Liver (tissue), 9 donors: ENCODE results near the gene ACSL6. TPM values are rescaled to one million over a fixed set of nuclear protein-coding genes. Genes with fewer than 3 reads are reported as not detected.
A peak's percentile ranks its signal among the peaks of the same experiment; 100 is the strongest.

Source experiments
- DNase-seq: peaks from one replicate; pipeline ENCODE4 v3.0.0-alpha.2; 2017; ENCODE audit warnings: low spot score
- H3K27ac ChIP-seq, 2 donors: one replicate each; pipeline ENCODE4 v1.7.0; 2013; ENCODE audit warnings: inconsistent platforms in 2 of 2, low read length in 2 of 2, control low read depth in 1 of 2, low read depth in 1 of 2, mild to moderate bottlenecking in 1 of 2
- H3K27me3 ChIP-seq, 4 donors: one replicate each; pipeline versions ENCODE4 v1.6.1 to v1.7.0; 2013; ENCODE audit warnings: low read length in 3 of 4, inconsistent platforms in 1 of 4, mild to moderate bottlenecking in 1 of 4, moderate library complexity in 1 of 4; ENCODE audit not compliant: control insufficient read depth in 4 of 4, insufficient read depth in 4 of 4
- H3K36me3 ChIP-seq, 4 donors: one replicate each; pipeline versions ENCODE4 v1.6.1 to v1.7.0; 2013; ENCODE audit warnings: low read length in 3 of 4, mild to moderate bottlenecking in 3 of 4, low read depth in 1 of 4, moderate library complexity in 1 of 4; ENCODE audit not compliant: control insufficient read depth in 4 of 4, insufficient read depth in 3 of 4
- H3K4me1 ChIP-seq, 4 donors: one replicate each; pipeline versions ENCODE4 v1.6.1 to v1.7.0; 2013; ENCODE audit warnings: low read length in 3 of 4, mild to moderate bottlenecking in 3 of 4, moderate library complexity in 1 of 4; ENCODE audit not compliant: control insufficient read depth in 4 of 4, insufficient read depth in 4 of 4
- H3K4me3 ChIP-seq, 3 donors: one replicate each; pipeline versions ENCODE4 v1.6.1 to v1.7.0; 2013; ENCODE audit warnings: low read length in 3 of 3, control low read depth in 1 of 3, low read depth in 1 of 3, mild to moderate bottlenecking in 1 of 3
- H3K9ac ChIP-seq, 2 donors: one replicate each; pipeline ENCODE4 v1.7.0; 2013; ENCODE audit warnings: low read length in 2 of 2, mild to moderate bottlenecking in 2 of 2, moderate library complexity in 2 of 2, control low read depth in 1 of 2, low read depth in 1 of 2
- H3K9me3 ChIP-seq, 4 donors: one replicate each; pipeline versions ENCODE4 v1.6.1 to v1.7.0; 2013; ENCODE audit warnings: low read length in 3 of 4; ENCODE audit not compliant: control insufficient read depth in 4 of 4
- ATF3 ChIP-seq: IDR thresholded peaks from 2 replicates; pipeline ENCODE4 v1.6.1; 2016; ENCODE audit warnings: antibody characterized with exemption
- EGR1 ChIP-seq, 2 donors: IDR thresholded peaks; 2 replicates each; pipeline ENCODE4 v1.6.1; 2016 to 2018; ENCODE audit warnings: antibody characterized with exemption in 2 of 2, low read depth in 2 of 2
- FOXA1 ChIP-seq: IDR thresholded peaks from 2 replicates; pipeline ENCODE4 v1.6.1; 2016; ENCODE audit warnings: antibody characterized with exemption
- FOXA2 ChIP-seq: IDR thresholded peaks from 2 replicates; pipeline ENCODE4 v1.6.1; 2016; ENCODE audit warnings: antibody characterized with exemption
- GABPA ChIP-seq, 2 donors: IDR thresholded peaks in 1 of 2; conservative IDR thresholded peaks in 1 of 2; 2 replicates each; pipeline ENCODE4 v1.6.1; 2016; ENCODE audit warnings: antibody characterized with exemption in 2 of 2, mild to moderate bottlenecking in 1 of 2, moderate library complexity in 1 of 2
- HNF4A ChIP-seq, 2 donors: conservative IDR thresholded peaks; 2 replicates each; pipeline ENCODE4 v1.6.1; 2016; ENCODE audit warnings: antibody characterized with exemption in 2 of 2, mild to moderate bottlenecking in 2 of 2
- HNF4G ChIP-seq: IDR thresholded peaks from 2 replicates; pipeline ENCODE4 v1.6.1; 2016; ENCODE audit warnings: antibody characterized with exemption
- JUND ChIP-seq, 2 donors: IDR thresholded peaks; 2 replicates each; pipeline ENCODE4 v1.6.1; 2016; ENCODE audit warnings: antibody characterized with exemption in 2 of 2
- MAX ChIP-seq: IDR thresholded peaks from 2 replicates; pipeline ENCODE4 v1.6.1; 2016; ENCODE audit warnings: antibody characterized with exemption
- NR2F2 ChIP-seq: IDR thresholded peaks from 2 replicates; pipeline ENCODE4 v1.6.1; 2016; ENCODE audit warnings: antibody characterized with exemption
- REST ChIP-seq: IDR thresholded peaks from 2 replicates; pipeline ENCODE4 v1.6.1; 2016; ENCODE audit warnings: antibody characterized with exemption, mild to moderate bottlenecking
- RXRA ChIP-seq, 2 donors: IDR thresholded peaks; 2 replicates each; pipeline ENCODE4 v1.6.1; 2017 to 2018; ENCODE audit warnings: antibody characterized with exemption in 2 of 2, mild to moderate bottlenecking in 1 of 2
- SP1 ChIP-seq: IDR thresholded peaks from 2 replicates; pipeline ENCODE4 v1.6.1; 2018; ENCODE audit warnings: antibody characterized with exemption, mild to moderate bottlenecking
- TAF1 ChIP-seq: conservative IDR thresholded peaks from 2 replicates; pipeline ENCODE4 v1.6.1; 2016; ENCODE audit warnings: antibody characterized with exemption, mild to moderate bottlenecking
- YY1 ChIP-seq: IDR thresholded peaks from 2 replicates; pipeline ENCODE4 v1.6.1; 2016; ENCODE audit warnings: antibody characterized with exemption, mild to moderate bottlenecking
- WGBS: extraction: QIAGEN DNeasy Blood & Tissue Kit; methylation state at CpG from one replicate; pipeline ENCODE4 v1.1.7; 2013; 5-methylcytosine and 5-hydroxymethylcytosine counted together
- polyA plus RNA-seq, 2 donors: library from polyadenylated mRNA; stranded (reverse) in 1 of 2; unstranded in 1 of 2; fragments of 200-250 nt in 1 of 2; fragments of >200 nt in 1 of 2; fragmentation: Nextera tagmentation in 1 of 2; extraction: Ambion mirVana in 1 of 2; gene quantifications; one replicate each; pipeline versions ENCODE4 v1.2.1 to v1.2.3, GENCODE V29; 2013 to 2015
- total RNA-seq, 2 donors: library from RNA; depleted of rRNA; stranded (reverse); fragments of >200 nt; gene quantifications; one replicate each; pipeline ENCODE4 v1.2.3, GENCODE V29; 2014
- TF ChIP-seq, protein P1 (sequence below): fragments of 150-350 bp; IDR thresholded peaks from 2 replicates; pipeline ENCODE4 v1.5.1; 2017; ENCODE audit warnings: improper control_type of control experiment, low read depth, low read length; ENCODE audit not compliant: missing input control
- donor health status: healthy.
- donor health status: healthy.
- donor health status: healthy.
- donor health status: healthy.
- donor health status: healthy.

ACSL6 gene
- total and polyA plus RNA-seq, 4 donors = 0.89 to 129 (median 4.6) TPM

DNA sequence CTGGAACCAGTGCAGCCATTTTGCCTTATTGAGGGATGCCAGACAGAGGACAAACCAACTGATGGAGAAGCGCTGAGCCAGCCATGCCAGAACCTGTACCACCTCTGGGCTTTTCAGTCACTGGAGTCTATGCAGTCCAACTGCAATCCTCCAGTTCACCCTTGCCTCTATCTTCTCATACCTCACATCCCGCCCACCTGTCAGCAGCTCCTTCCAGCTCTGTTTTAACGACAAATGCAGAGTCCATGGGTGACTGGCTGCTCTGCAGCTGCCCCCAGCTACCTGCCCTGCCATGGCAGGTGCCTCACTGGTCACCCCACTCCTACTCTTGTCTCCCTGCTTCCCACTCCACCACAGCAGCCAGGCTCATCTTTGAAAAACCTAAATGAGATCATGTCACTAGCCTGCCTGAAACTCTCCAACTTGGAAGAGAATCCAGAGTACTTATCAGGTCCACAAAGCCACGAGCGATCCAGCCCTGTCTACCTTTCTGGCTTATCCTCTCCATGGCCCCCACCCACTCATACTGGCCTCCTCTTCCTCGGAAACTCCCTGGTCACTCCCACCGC lies 14.0 kb upstream of the ACSL6 start:
- H3K4me1 ChIP-seq = no peaks in the 10 kb centered on the region
- no peak overlapping the region for H3K9ac ChIP-seq
- no peaks in the 10 kb centered on the region for H3K36me3 ChIP-seq
- no peak overlapping the region for H3K27ac ChIP-seq
- WGBS = 87% methylated on average over 7 of the region's 7 CpGs
- no peaks in the 10 kb centered on the region for H3K27me3 ChIP-seq
- no peak overlapping the region for H3K4me3 ChIP-seq
- DNase-seq = no peak
- TF ChIP-seq EGR1 (IDR thresholded peaks at IDR 0.05; ENCODE audit: low read depth in 2 of 2) (no peak), HNF4G (no peak), FOXA1 (no peak), GABPA (IDR thresholded peaks at IDR 0.05 in 1 of 2, conservative IDR thresholded peaks at IDR 0.05 in 1 of 2) (no peak), HNF4A (conservative IDR thresholded peaks at IDR 0.05) (no peak), ATF3 (no peak), YY1 (no peak), MAX (no peak), SP1 (no peak), NR2F2 (no peak), TAF1 (no peak), RXRA (IDR thresholded peaks at IDR 0.05) (no peak), FOXA2 (no peak)
- TF ChIP-seq, protein P1, sequence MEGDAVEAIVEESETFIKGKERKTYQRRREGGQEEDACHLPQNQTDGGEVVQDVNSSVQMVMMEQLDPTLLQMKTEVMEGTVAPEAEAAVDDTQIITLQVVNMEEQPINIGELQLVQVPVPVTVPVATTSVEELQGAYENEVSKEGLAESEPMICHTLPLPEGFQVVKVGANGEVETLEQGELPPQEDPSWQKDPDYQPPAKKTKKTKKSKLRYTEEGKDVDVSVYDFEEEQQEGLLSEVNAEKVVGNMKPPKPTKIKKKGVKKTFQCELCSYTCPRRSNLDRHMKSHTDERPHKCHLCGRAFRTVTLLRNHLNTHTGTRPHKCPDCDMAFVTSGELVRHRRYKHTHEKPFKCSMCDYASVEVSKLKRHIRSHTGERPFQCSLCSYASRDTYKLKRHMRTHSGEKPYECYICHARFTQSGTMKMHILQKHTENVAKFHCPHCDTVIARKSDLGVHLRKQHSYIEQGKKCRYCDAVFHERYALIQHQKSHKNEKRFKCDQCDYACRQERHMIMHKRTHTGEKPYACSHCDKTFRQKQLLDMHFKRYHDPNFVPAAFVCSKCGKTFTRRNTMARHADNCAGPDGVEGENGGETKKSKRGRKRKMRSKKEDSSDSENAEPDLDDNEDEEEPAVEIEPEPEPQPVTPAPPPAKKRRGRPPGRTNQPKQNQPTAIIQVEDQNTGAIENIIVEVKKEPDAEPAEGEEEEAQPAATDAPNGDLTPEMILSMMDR = no peak
- H3K9me3 ChIP-seq = no peaks in the 10 kb centered on the region

DNA sequence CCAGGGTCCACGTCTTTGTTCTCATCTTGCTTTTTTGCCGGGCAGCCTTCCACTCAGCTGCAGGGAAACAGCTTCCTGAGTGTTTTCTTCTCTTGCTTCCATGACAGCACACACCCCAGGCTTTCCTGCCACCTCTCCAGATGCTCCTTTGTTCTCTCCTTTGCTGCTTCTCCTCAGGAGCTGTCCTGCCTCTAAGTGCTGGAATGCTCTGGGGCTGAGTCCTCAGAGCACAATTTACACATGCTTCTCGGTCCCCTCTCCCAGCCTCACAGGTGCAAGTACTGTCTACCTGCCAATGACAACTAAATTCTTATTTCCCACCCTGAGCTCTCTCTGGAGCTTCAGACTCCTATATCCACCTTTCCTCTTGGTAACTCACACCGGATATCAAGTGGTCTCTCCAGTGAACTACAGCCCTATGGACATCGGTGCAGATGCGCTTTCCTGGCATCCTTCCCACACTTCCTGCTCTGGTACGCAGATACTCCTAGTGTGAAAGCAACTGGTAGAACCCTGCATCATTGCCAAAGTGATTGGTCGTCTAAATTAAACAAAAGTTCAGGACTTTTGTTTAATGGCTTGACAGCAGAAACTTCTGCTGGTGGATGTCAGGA lies 13.4 kb upstream of the ACSL6 start:
- TF ChIP-seq, protein P1 = no peak
- TF ChIP-seq EGR1 (IDR thresholded peaks at IDR 0.05; ENCODE audit: low read depth in 2 of 2) (no peak), REST (peak; percentile 58), JUND (IDR thresholded peaks at IDR 0.05) (no peak), YY1 (no peak)
- no peak overlapping the region for H3K27ac ChIP-seq
- no peaks in the 10 kb centered on the region for H3K9me3 ChIP-seq
- H3K4me1 ChIP-seq = no peaks in the 10 kb centered on the region
- WGBS = 70% methylated on average over 8 of the region's 8 CpGs
- DNase-seq = no peak
- H3K9ac ChIP-seq = no peak overlapping the region
- H3K4me3 ChIP-seq = no peak overlapping the region
- H3K36me3 ChIP-seq = no peaks in the 10 kb centered on the region
- no peaks in the 10 kb centered on the region for H3K27me3 ChIP-seq
